HG03095 (cell line): ENCODE results near the gene UBE2G1.
"Not testable (repeated sequence)": the region's sequence is repeated elsewhere in the genome, so short reads cannot be mapped to it uniquely, and the experiment has no call there.

Experiments used
- ATAC-seq: cut with Tn5 transposase; IDR thresholded peaks from one replicate; pipeline ENCODE4 v1.9.1; 2021; ENCODE audit warnings: moderate library complexity; ENCODE audit not compliant: unreplicated experiment

UBE2G1 gene

GRCh38 chr17:4307179-4307930 is 59.1 kb downstream of the UBE2G1 start:
- ATAC-seq, result no peak

GRCh38 chr17:4305224-4305623 is 61.3 kb downstream of the UBE2G1 start:
- ATAC-seq, result no peak

- ATAC-seq, result no peak
Observed at GRCh38 chr17:4304417-4305027, 62.0 kb downstream of the UBE2G1 start.

GRCh38 chr17:4301066-4301465 is 65.4 kb downstream of the UBE2G1 start:
- no peak for ATAC-seq

GRCh38 chr17:4297351-4297750 is 69.1 kb downstream of the UBE2G1 start:
- ATAC-seq, result no peak

- ATAC-seq, result no peak
Observed at GRCh38 chr17:4295686-4296085, 70.8 kb downstream of the UBE2G1 start.

GRCh38 chr17:4293572-4293971 is 72.9 kb downstream of the UBE2G1 start:
- no peak for ATAC-seq

- ATAC-seq, result no peak
Observed at GRCh38 chr17:4287710-4288109, 78.8 kb downstream of the UBE2G1 start.

GRCh38 chr17:4276514-4276913 is 90.0 kb downstream of the UBE2G1 start:
- ATAC-seq, result no peak

- ATAC-seq, result no peak
Observed at GRCh38 chr17:4272972-4273368, 93.5 kb downstream of the UBE2G1 start.

GRCh38 chr17:4272213-4272971 is 94.1 kb downstream of the UBE2G1 start:
- no peak for ATAC-seq

GRCh38 chr17:4270736-4271135 is 95.7 kb downstream of the UBE2G1 start:
- no peak for ATAC-seq

GRCh38 chr17:4269915-4270314 is 96.6 kb downstream of the UBE2G1 start:
- no peak for ATAC-seq

GRCh38 chr17:4267402-4267801 is 99.1 kb downstream of the UBE2G1 start:
- ATAC-seq, result no peak

GRCh38 chr17:4266550-4266949 is 99.9 kb downstream of the UBE2G1 start:
- no peak for ATAC-seq

GRCh38 chr17:4263282-4264215 is 102.9 kb downstream of the UBE2G1 start, which contains the start of gene ANKFY1:
TSS of gene ANKFY1 (minus strand) at chr17:4263979. CDS start at chr17:4263941, 38 bp downstream.
- peak; percentile 88 for ATAC-seq

- no peak for ATAC-seq
Observed at GRCh38 chr17:4262703-4263102, 103.8 kb downstream of the UBE2G1 start.

- ATAC-seq, result no peak
Observed at GRCh38 chr17:4261452-4261851, 105.0 kb downstream of the UBE2G1 start.

- no peak for ATAC-seq
Observed at GRCh38 chr17:4258867-4259266, 107.6 kb downstream of the UBE2G1 start.

- ATAC-seq, result no peak
Observed at GRCh38 chr17:4256952-4257351, 109.5 kb downstream of the UBE2G1 start.

- ATAC-seq, result not testable (repeated sequence)
Observed at GRCh38 chr17:4255271-4255670, 111.2 kb downstream of the UBE2G1 start.
